GM21619 (cell line): ENCODE measurements around the gene ADGRV1.
"Not testable (repeated sequence)": the region's sequence is repeated elsewhere in the genome, so short reads cannot be mapped to it uniquely, and the experiment has no call there.

ENCODE experiments used
- ATAC-seq: cut with Tn5 transposase; IDR thresholded peaks from one replicate; pipeline ENCODE4 v1.9.1; 2021; ENCODE audit not compliant: unreplicated experiment

Gene ADGRV1

DNA sequence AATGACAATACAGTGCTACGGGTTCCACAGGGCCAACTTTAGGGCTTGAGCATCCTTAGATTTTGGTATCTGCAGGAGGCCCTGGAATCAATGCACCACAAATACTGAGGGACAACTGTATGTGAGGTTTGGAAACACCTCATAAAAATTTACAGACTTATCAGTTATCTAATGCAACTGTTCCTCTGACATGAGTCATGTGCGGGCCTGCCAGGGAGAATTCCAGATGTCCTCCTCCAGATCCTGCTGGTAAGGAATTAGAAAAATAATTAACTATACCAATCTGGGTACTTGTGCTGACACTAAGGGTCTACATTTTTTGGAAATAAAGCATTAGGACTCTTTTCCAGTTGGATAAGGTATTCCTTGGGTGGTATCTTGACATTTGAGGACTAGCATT is 491.2 kb downstream of the ADGRV1 start:
- no peak for ATAC-seq

DNA sequence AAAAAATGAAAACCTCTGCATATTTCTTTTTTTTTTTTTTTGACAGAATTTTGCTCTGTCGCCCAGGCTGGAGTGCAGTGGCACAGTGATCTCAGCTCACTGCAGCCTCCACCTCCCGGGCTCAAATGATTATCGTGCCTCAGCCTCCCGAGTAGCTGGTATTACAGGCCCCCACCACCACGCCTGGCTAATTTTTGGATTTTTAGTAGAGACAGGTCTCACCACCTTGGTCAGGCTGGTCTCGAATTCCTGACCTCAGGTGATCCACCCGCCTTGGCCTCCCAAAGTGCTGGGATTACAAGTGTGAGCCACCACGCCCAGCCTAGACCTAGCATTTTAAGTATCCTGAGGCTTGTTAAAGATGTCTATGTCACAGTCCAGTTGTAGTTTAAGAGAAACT is 493.8 kb downstream of the ADGRV1 start:
- ATAC-seq, result not testable (repeated sequence)

DNA sequence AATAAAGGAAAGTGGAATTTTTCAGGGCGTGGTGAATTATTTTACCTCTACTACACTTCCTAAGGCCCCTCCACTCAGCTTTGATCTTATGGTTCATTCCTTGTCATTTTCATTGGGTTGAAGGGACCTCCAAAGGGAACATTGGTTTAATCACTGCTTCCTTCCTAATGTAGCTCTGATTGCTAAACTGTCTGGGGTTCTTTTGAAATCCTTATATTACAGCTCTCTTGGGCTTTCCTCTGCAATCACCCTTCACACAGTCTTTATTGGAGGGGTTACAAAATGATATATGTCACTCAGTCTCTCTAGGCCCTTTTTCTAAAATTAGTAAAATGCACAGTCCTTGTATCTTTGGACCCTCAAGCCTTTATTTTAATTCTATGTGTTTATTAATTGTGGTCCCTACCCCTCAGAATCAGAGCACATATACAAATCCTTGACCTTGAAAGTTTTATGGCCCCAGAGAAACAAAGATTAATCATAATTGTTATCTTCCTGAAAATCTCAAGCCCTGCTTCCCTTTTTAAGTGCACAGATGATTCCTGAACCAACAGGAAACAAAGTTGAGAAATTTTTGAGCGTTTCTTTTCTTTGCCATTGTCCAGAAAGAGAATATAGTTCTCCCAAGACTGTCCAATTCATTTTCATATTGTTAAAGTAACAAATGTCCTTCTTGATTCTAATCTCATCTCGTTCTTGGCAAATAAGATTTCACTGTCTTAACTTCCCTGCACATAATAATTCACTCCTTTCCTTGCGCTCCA is 494.6 kb downstream of the ADGRV1 start:
- no peak for ATAC-seq

DNA sequence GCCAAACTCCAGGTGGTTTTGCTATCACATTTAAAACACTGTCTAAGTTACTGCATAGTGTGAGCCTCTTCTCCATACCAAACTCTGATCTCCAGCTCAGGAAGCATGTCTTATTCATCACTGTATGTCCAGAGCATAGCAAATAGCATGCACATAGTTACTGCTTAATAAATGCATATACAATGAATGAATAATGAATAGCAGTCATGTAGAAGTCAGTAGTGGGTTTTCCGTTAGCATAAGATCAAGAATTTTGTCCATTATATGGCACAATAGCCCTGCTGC is 495.1 kb downstream of the ADGRV1 start:
- no peak for ATAC-seq

DNA sequence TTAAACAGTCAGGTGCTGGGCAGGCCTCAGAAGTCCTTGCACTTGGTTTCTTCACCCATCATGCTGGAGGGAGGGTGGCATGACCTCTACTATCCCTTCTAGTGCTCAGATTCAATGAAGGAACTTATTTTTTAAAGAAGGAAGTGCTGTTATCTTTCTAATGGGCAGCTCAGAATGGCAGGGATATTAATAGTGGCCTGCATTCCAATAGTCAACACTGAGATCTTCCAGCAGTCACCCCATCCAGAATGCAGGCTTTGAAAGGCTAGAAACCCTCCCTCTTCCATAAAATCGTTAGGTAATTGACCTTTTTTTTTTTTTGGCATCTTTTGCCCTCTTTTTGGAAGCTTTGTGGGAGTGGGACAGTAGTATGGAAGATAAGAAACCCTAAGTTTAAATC is 499.6 kb downstream of the ADGRV1 start:
- ATAC-seq, result no peak

DNA sequence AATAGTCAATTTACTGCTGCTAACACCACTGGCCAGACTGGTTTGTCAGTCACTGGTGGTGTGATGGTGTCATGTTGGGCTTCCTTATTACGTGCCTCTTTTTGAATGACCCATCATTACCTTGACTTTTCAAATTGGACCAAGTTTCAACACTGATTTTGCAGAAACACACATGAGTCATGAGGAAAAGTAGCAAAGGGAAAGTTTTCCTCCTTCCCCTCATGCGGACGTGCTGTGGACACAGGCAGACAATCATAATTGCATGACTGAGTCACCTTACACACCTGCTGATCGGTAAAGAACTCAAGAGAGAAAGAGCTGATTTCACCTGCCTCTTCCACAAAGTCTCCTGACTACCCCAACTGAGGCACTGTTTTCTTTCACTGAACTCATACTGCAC is 500.0 kb downstream of the ADGRV1 start:
- no peak for ATAC-seq

DNA sequence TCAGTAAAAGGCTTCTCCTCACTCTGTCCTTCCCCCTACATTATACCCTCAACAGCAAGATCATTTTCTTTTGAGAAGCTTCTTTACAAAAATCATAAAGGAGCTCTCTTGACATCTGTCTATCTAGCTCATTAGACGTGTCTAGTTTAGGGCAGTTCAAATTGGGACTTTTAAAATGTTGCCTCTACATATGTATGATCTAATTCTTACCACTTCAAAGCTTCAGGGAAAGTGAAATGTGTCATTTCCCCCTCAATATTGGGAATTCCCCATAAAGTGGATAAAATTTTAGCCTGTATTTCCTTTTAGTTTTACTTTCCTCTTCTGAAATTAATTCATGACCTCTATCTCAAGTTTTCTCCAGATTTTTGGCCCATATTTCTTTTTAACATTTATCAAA is 500.8 kb downstream of the ADGRV1 start:
- ATAC-seq, result peak; percentile 80

DNA sequence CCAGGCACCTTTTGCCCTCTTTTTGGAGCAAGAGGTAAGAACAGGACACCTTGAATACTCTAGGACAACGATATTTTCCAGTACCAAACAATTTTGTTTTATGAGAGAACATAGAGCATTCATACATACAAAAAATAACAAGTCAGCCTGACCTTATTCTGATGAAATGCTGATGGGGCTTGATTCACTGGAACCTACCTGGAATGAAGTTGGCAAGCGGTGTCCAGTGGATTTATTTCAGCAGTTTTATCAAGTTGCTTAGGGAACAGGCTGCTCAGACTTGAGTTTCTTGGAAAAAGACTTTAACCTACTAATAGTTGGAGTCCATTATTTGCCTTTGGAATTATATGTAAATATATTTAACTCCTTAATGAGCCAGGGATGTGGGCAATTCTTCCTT is 502.5 kb downstream of the ADGRV1 start:
- ATAC-seq, result no peak

DNA sequence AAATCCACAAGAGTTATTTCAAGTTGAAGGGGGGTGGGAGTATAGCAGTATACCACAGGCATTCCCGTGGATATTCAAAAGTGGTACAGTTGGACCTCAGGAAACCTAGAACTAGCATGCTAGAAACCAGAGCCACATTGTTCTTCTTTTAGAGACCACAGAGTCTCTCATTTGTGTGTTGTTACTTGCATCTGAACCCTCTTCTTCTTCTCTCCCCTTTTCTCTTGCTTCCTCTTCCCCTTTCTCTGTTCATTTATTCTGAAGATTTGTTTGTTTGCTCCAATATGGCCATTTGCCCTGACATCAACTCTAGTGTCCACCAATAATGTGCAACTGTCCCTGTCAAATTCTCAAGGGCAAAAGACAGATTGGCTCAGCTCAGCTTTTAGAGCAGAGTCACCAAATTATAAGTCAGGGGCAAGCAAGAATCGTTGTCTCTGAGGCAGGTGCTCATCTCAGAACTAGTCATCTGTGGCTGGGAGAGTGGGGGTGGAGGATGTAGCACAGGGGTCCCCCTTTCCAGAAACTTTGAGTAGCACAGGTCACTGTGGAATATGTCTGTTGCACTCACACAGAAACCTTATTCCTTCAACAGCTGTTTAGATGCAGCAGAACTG is 503.5 kb downstream of the ADGRV1 start:
- no peak for ATAC-seq

DNA sequence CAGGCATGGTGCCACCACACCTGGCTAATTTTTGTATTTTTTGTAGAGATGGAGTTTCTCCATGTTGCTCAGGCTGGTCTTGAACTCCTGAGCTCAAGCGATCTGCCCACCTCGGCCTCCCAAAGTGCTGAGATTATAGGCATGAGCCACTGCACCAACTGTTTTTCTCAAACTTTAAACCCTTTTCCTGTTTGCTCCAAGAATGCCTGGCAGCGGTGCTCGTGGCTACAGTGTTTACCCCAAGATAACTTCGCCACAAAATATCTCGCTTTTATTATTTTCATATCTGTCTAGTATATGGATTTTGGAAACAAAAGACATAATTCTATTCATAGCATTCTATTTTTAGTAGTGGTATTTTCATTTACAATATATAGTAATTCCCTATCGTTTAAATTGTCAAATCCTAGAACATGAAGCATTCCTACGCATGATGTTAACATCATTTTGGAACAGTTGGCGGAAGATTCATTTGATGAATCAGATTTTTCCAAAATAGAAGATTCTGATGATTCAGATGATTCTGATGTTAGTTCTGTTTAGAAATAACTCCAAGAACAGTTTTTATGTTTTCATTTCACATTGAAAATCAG is 504.6 kb downstream of the ADGRV1 start:
- ATAC-seq, result not testable (repeated sequence)

DNA sequence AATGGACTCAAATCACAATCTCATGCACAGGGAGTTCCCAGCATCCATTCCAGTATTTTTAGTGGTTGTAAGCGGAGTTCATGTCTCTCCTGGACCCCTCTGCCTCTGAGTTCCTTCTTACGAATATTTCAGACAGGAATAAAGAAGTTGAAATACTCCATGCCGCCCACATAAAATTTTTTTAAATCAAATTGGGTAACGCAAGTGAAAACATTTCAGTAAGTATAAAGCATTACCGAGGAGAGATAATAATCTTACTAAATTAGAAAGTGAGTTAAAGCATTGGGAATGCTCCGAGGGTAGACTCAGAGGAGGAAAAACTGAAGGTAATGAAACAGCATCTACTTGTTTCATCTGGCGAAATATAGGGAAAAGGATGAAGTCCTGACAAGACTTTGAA is 506.9 kb downstream of the ADGRV1 start:
- no peak for ATAC-seq

DNA sequence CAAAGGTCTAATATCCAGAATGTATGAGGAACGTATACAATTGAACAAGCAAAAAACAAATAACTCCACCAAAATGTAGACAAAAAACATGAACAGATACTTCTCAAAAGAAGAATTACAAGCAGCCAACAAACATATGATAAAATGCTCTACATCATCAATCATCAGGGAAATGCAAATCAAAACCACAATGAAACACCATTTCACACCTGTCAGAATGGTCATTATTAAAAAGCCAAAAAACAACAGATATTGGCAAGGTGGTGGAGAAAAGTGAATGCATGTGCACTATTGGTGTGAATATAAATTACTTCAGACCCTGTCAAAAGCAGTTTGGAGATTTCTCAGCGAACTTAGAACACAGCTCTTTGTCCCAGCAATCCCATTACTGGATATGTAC is 510.8 kb downstream of the ADGRV1 start:
- no peak for ATAC-seq

DNA sequence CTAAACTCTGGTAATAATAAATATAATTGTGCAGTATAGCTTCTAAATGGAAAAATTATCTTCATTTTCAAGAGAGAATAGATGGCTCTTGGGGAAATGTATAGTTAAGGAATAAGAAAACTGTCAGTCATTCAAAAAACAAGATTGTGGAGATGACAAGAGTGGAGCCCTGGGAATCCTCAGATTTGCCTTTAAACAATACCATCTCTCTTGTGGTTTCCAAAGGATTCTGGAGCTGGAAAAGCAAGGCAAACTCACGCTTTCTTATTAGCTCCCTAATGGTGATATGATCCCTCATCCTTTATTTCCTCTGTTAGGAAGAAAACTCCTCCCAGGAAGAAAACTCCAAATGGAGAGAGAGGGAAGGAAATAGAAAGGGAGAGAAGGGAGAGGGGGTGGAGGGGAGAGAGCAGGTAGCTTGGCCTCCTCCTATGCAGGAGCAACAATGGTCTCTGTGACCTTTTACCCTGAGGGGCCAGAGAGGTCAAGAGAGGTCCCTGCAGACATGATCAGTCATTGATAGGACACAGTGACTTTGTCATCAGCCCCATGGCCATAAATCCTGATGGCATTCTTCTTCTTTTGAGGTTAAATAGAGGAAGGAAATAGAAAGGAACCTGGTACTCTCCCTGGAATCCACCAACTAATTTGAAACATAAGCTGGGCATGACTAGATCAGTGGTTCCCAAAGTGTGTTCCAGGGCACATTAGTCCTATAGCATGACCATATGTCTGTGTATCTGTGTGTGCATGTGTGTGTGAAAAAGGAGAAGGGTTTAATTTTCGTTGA is 512.4 kb downstream of the ADGRV1 start:
- ATAC-seq, result no peak

DNA sequence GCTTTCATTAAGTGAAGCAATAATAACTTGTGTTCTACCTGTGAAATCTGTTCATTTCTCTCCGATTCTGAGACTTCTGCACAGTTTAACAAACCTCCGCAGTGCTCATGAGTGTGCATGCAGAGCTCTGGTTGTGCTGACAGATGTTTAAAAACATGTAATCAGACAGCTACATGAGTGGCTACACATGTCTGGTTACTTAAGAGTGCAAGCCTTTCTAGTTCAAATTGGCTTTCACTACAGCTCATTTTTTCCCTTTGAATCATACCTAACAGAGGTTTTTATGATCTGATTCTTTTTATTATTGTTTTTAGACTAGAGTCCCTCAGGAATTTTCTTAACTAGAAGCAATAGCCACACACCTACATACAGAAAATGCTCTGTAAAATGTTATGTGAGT is 514.3 kb downstream of the ADGRV1 start:
- ATAC-seq, result no peak

DNA sequence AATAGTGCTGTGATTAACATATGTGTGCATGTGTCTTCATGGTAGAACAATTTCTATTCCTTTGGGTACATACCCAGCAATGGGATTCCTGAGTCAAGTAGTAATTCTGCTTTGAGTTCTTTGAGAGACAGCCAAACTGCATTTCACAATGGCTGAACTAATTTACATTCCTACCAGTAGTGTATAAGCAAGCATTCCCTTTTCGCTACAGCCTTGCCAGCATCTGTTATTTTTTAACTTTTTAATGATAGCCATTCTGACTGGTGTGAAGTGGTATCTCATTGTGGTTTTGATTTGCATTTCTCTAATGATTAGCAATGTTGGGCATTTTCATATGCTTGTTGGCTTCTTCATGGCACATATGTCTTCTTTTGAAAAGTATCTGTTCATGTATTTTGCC is 516.0 kb downstream of the ADGRV1 start:
- ATAC-seq, result peak; percentile 73

DNA sequence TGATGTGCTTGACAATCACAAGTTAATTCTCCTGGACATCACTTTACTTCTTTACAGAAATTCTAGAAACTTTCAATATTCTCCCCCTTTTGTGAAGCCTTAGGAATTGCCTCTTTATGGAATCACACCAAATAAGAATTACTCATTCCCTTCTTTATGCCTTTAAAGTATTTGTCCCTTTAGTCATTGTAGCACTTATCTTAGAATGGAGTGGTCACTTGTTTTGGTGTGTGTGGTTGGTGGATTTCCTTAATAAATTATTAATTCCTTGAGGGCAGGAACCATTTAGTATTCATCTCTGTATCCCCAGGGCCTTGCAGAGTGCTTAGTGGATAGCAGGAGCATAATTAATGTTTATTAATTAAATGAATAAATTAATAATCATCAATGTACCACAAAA is 517.5 kb downstream of the ADGRV1 start:
- no peak for ATAC-seq

DNA sequence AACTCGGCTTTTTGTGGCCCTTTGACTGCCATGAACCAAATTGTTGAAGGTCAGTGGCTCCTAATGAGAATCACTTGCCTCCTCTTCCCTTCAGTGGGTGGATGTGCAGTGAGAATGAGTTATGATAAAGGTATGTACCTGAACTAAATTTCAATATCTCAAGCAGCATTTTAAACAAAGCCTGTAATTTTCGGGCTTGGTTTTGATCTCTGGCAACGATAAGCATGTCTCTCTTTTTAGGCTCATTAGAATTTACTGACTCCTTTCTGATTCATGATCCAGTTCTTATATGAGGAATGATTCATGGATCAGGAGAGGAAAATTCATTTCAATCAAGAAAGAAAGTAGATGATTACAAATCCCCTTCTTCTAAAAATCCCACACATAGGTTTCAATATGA is 519.0 kb downstream of the ADGRV1 start:
- no peak for ATAC-seq

DNA sequence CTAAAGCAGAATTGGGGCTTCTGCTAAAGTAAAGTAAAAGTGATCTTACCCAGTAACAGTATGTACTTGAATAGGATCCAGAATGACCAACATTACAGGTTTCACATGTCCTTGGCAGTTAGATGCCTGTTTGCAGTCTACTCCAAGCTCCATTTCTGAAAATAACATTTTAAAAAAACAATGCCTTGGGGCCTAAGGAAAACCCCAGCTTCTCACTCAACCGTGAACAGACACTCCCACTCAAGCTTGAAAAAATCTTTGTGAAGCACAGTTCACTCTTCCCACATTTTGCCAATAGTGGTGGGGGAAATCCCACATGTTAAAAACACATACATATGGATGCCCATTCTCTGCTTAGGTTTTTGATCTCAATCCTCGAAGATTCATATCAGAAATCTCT is 520.4 kb downstream of the ADGRV1 start:
- ATAC-seq, result no peak

DNA sequence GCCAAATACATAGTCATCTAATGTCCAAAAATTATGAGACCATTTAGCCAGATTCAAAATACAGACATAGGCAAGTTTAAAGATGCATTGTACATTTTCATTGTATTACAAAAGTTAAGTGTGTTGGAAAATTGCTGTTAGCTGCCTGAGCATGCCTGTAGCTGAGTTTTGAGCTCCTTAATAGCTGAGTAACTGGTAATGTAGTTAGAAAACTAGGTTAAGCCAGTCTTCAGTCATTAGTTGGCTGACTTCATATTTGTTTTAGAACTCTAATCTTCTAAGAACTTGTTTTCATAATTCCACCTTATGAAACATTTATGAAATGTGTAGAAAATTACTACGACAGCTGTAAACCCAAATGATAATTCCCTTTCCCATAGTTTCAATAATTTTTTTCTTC is 531.2 kb downstream of the ADGRV1 start:
- no peak for ATAC-seq

DNA sequence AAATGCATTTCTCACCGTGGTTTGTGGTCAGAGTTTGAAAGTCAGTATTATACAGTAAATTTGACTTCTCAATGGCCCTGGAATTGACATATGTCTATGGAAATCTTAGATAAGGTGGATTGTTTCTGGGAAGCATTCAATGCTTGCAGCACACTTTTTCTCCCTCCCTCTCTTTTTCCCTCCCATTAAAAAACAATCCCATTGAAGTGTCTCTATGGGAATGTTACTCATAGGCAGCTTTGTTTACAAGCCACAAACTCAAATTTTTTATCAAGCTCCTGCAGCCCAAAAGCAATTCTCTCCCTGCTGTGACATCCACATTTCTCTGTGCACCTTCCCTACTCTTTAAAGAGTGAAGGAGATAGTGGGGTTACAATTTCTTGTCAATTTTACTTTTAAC is 532.4 kb downstream of the ADGRV1 start:
- ATAC-seq, result no peak

DNA sequence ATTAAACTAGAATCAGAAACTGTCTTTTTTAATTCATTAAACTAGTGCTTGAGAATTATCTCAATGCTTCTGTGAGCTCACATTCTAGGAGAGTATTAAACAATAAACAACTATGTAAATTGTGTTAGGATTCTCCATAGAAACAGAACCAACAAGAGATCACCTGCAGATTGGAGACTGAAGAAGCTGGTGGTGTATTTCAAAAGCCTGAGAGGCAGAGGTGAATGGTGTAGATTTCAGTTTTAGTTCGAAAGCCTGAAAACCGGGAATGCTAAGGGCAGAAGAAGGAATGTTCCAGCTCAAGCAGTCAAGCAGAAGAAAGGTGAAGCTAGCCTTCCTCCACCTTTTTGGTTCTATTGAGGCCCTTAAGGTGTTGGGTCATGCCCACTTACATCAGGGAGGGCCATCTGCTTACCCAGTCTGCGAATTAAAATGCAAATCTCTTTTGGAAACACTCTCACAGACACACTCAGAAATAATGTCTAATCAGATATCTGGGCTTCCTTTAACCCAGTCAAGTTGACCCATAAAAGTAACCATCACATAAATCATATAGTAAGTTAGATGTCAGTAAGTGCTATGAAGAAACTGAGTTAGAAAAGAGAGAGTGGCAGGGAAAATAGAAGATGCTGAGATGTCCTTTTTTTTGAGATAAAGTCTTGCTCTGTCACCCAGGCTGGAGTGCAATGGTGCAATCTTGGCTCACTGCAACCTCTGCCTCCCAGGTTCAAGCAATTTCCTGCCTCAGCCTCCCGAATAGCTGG is 533.1 kb downstream of the ADGRV1 start:
- no peak for ATAC-seq
